Chondrocyte (in vitro differentiated cells): ENCODE measurements around the gene POU6F1. TPM values are rescaled to one million over a fixed set of nuclear protein-coding genes. Genes with fewer than 3 reads are reported as not detected.

Experiments used
- DNase-seq: peaks from one replicate; pipeline ENCODE4 v3.0.0; 2021; ENCODE audit warnings: mixed read lengths, low spot score
- H3K27ac Mint-ChIP-seq: one replicate; pipeline ENCODE4 v1.8.0; 2021; ENCODE audit warnings: mild to moderate bottlenecking, moderate library complexity, mixed read lengths; ENCODE audit not compliant: unreplicated experiment
- H3K27me3 Mint-ChIP-seq: 2 replicates; pipeline ENCODE4 v1.8.0; 2021; ENCODE audit warnings: low read depth, mixed read lengths
- H3K36me3 Mint-ChIP-seq: 2 replicates; pipeline ENCODE4 v1.8.0; 2021; ENCODE audit warnings: low read depth, mixed read lengths
- H3K4me1 Mint-ChIP-seq: 2 replicates; pipeline ENCODE4 v1.8.0; 2021; ENCODE audit warnings: low read depth, mild to moderate bottlenecking, mixed read lengths
- H3K4me3 Mint-ChIP-seq: one replicate; pipeline ENCODE4 v1.8.0; 2021; ENCODE audit warnings: mild to moderate bottlenecking, moderate library complexity, mixed read lengths; ENCODE audit not compliant: unreplicated experiment
- H3K9me3 Mint-ChIP-seq: 2 replicates; pipeline ENCODE4 v1.8.0; 2021; ENCODE audit warnings: low read depth, mixed read lengths
- total RNA-seq: library from RNA; stranded (reverse); gene quantifications from 3 replicates; pipeline ENCODE4 v1.2.1, GENCODE V29; 2021
- TF ChIP-seq, protein P1 (sequence below): fragments of 200-600 bp; sonication (generic); IDR thresholded peaks from 2 replicates; pipeline ENCODE4 v1.5.0; 2021; ENCODE audit warnings: antibody characterized with exemption, mild to moderate bottlenecking, moderate library complexity

Gene POU6F1
- total RNA-seq, 1 donor from 2014 or later: 9.9 TPM

DNA sequence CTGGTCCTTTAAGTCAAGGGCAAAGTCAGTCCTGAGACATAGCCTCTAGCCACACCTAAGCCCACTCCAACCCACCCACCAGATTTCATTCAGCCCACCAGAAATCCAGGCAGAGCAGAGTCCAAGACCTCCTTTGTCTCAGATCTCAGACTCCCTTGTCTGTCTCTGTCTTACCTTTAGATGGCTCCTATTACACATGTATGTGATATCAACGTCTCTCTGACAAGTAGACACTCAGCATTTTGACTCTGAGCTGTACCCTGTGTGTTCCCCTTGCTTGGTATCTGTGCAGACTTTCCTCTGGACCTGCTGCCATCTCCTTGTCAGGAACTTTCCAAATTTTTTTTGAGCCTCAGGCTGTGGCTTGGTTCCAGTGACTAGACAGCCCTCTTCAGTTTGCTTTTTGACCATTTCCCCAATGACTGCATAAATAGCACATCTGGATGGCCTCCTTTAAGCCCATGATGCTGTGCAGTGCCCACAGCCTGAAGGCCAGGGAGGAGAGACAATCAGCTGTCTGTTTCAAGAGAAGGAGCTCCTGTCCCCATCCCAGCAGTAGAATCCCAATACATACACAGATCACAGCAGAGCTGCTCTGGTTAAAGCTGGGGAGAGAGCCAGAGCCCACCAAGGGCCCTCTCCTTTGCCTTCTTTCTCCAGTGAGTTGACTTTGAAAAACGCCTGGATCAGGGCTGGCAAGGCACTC is 7.0 kb downstream of the POU6F1 start:
- H3K4me1 Mint-ChIP-seq: no peaks in the 10 kb centered on the region
- H3K27ac Mint-ChIP-seq: no peak overlapping the region
- H3K36me3 Mint-ChIP-seq: peaks cover 6% of the 10 kb centered on the region
- no peaks in the 10 kb centered on the region for H3K9me3 Mint-ChIP-seq
- H3K27me3 Mint-ChIP-seq: no peaks in the 10 kb centered on the region
- TF ChIP-seq, protein P1, sequence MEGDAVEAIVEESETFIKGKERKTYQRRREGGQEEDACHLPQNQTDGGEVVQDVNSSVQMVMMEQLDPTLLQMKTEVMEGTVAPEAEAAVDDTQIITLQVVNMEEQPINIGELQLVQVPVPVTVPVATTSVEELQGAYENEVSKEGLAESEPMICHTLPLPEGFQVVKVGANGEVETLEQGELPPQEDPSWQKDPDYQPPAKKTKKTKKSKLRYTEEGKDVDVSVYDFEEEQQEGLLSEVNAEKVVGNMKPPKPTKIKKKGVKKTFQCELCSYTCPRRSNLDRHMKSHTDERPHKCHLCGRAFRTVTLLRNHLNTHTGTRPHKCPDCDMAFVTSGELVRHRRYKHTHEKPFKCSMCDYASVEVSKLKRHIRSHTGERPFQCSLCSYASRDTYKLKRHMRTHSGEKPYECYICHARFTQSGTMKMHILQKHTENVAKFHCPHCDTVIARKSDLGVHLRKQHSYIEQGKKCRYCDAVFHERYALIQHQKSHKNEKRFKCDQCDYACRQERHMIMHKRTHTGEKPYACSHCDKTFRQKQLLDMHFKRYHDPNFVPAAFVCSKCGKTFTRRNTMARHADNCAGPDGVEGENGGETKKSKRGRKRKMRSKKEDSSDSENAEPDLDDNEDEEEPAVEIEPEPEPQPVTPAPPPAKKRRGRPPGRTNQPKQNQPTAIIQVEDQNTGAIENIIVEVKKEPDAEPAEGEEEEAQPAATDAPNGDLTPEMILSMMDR: no peak
- no peak for DNase-seq
- no peak overlapping the region for H3K4me3 Mint-ChIP-seq

DNA sequence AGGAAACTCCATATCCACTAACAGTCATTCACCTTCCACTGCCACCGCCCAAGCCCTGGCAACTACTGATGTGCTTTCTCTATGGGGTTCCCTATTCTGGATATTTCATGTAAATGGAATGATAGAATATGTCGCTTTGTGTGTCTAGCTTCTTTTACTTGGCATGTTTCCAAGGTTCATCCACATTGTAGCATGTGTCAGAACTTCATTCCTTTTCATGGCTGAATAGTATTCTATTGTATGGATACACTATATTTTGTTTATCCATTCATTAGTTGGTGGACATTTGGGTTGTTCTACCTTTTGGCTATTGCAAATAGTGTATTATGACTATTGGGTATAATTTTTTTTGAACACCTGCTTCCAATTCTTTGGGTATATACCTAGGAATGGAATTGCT is 8.6 kb downstream of the POU6F1 start:
- Mint-ChIP-seq H3K4me3 (no peak overlapping the region), H3K27ac (no peak overlapping the region), H3K36me3 (peaks cover 5% of the 10 kb centered on the region), H3K27me3 (no peaks in the 10 kb centered on the region), H3K4me1 (no peaks in the 10 kb centered on the region), H3K9me3 (no peaks in the 10 kb centered on the region)
- TF ChIP-seq, protein P1: no peak
- no peak for DNase-seq

DNA sequence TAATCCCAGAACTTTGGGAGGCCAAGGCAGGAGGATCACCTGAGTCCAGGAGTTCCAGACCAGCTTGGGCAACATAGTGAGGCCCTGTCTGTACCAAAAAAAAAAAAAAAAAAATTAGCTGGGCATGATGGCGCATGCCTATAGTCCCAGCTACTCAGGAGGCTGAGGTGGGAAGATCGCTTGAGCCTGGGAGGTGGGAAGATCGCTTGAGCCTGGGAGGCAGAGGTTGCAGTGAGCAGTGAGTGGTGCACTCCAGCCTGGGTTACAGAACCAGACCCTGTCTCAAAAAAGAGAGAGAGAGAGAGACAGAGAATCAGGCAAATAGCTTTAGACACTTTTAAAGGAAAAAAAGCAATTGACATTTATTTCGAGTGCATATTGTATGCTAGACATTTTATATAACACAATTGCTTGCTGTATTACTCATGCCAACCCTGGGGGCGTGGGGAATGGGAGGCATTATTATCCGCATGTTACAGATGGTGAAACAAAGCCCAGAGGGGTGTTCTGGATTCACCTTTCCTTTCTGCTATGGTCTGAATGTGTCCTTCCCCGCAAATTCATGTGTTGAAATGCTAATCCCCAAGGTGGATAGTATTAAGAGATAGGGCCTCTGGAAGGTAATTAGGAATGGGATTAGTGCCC is 9.7 kb downstream of the POU6F1 start:
- H3K36me3 Mint-ChIP-seq: peaks cover 5% of the 10 kb centered on the region
- H3K27ac Mint-ChIP-seq: no peak overlapping the region
- TF ChIP-seq, protein P1: no peak
- H3K9me3 Mint-ChIP-seq: no peaks in the 10 kb centered on the region
- H3K4me3 Mint-ChIP-seq: no peak overlapping the region
- H3K4me1 Mint-ChIP-seq: no peaks in the 10 kb centered on the region
- no peak for DNase-seq
- H3K27me3 Mint-ChIP-seq: no peaks in the 10 kb centered on the region

DNA sequence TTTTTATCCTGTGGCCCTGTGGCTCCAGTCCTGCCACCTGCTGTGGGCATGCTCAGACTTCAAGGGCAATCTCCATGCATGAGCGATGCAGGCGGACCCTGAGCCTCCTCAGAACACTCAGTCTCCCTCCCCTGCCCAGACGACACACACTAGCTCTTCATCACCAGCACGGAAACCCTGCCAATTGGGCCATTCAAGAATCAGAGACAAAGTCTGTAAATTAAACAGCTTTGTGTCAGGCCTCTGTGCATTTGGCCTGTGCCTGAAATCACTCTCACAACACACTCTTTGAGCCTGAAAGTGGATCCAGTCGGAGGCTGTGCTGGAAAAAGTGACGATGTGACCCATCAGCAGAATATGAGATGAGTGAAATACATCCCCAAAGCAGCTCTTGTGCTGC is 12.5 kb downstream of the POU6F1 start:
- Mint-ChIP-seq H3K36me3 (peaks cover 3% of the 10 kb centered on the region), H3K27me3 (no peaks in the 10 kb centered on the region), H3K4me1 (no peaks in the 10 kb centered on the region), H3K27ac (no peak overlapping the region), H3K9me3 (no peaks in the 10 kb centered on the region), H3K4me3 (no peak overlapping the region)
- TF ChIP-seq, protein P1: no peak
- DNase-seq: no peak

DNA sequence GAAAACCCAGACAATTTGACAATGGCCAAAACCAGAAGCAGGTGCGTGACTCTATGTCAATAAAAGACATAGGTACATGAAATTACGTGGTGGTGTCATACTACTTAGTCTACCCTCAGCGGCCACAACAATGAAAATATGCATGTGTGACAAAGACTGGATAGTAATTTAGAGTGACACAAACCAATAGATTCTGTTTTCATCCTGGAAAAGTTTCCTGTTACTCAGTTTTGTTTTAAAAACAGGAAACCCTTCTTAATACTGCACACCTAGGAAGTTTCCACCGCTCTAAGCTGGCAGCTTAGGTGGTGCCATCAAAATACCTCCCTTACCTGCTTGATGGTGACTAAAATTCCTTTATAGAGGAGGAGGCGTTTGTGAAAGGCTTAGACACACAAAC is 15.1 kb downstream of the POU6F1 start:
- Mint-ChIP-seq H3K27me3 (no peaks in the 10 kb centered on the region), H3K9me3 (no peaks in the 10 kb centered on the region), H3K4me3 (no peak overlapping the region), H3K4me1 (no peaks in the 10 kb centered on the region), H3K36me3 (peaks cover 4% of the 10 kb centered on the region), H3K27ac (no peak overlapping the region)
- DNase-seq: no peak
- TF ChIP-seq, protein P1: no peak
